ENCODE results near the gene CDK15.

Gene CDK15

DNA sequence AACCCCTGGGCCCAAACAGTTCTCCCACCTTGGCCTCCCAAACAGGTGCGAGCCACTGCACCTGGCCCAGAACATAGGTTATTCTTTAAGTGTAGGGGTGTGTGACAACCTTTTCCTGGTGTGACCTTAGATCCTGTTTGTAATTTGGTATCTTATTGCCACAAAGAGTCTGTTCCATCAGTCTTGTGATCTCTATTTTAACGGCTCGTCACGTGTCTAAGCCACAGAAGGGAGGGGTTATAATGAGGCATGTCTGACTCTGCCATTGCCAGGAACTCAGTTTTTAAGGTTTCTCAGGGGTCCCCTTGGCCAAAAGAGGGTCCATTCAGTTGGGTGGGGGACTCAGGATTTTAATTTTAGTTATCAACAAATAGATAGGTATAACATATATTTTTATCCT is 21.2 kb upstream of the CDK15 start:
- no peak for DNase-seq (ENCODE audit: extremely low spot score)

GRCh38 chr2:201786471-201786870 is 19.9 kb upstream of the CDK15 start:
- no peak for TF ChIP-seq HDGF (IDR thresholded peaks at IDR 0.05; ENCODE audit: borderline replicate concordance)
- TF ChIP-seq CTBP1 (IDR thresholded peaks at IDR 0.05; ENCODE audit: borderline replicate concordance), result no peak
- no peak for TF ChIP-seq TARDBP (IDR thresholded peaks at IDR 0.05)
- no peak for TF ChIP-seq NFRKB (IDR thresholded peaks at IDR 0.05)
- no peak for TF ChIP-seq SP1 (IDR thresholded peaks at IDR 0.05)
- no peak for TF ChIP-seq FOXK2 (IDR thresholded peaks at IDR 0.05)
- no peak for TF ChIP-seq FOXA1 (IDR thresholded peaks at IDR 0.05)
- no peak for TF ChIP-seq L3MBTL2 (conservative IDR thresholded peaks at IDR 0.05)
- no peak for TF ChIP-seq FOXM1 (IDR thresholded peaks at IDR 0.05; ENCODE audit: borderline replicate concordance)
- TF ChIP-seq ARNT (IDR thresholded peaks at IDR 0.05), result no peak
- TF ChIP-seq ZNF384 (IDR thresholded peaks at IDR 0.05), result no peak
- TF ChIP-seq BHLHE40 (IDR thresholded peaks at IDR 0.05; ENCODE audit: borderline replicate concordance), result no peak
- no peak for TF ChIP-seq PKNOX1 (IDR thresholded peaks at IDR 0.05)
- CTCF ChIA-PET, result no interaction called here
- no peak for DNase-seq (ENCODE audit: extremely low spot score)
- POLR2A ChIA-PET, result no interaction called here

More for the DNA sequence above, 21.2 kb upstream of the CDK15 start:
- ChIA-PET POLR2A (no interaction called here), CTCF (interaction anchor here (0.8 kb wide), 1 partner anchor 22 kb away, joined by 9 read pairs; no protein-coding TSS in a partner anchor)
- TF ChIP-seq LEF1 (IDR thresholded peaks at IDR 0.05; ENCODE audit: borderline replicate concordance) (no peak), ELF4 (IDR thresholded peaks at IDR 0.05) (no peak), L3MBTL2 (conservative IDR thresholded peaks at IDR 0.05) (no peak), FOXM1 (IDR thresholded peaks at IDR 0.05; ENCODE audit: borderline replicate concordance) (no peak), SP1 (IDR thresholded peaks at IDR 0.05) (no peak), ARNT (IDR thresholded peaks at IDR 0.05) (no peak), CTBP1 (IDR thresholded peaks at IDR 0.05; ENCODE audit: borderline replicate concordance) (no peak), SUZ12 (IDR thresholded peaks at IDR 0.05) (no peak), FOXK2 (IDR thresholded peaks at IDR 0.05) (no peak), HDGF (IDR thresholded peaks at IDR 0.05; ENCODE audit: borderline replicate concordance) (no peak)

DNA sequence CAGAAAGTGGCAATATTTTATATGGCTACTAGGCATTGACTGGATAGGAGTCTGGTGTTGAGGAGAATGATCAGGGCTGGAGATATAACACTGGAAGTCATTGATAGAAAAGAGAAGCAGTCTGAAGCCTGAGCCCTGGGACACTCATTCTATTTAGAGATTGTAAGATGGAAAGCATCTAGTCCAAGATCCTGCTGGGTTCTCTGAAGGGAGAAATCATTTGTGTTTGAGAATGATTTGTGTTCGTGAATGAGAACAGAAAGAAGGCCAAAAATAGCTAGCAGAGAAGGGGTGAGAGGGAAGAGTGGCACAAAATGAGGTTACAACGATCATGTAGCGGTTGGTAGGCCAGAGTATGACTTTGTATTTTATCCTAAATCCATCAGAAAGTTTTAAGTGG is 18.0 kb upstream of the CDK15 start:
- TF ChIP-seq HDGF (IDR thresholded peaks at IDR 0.05; ENCODE audit: borderline replicate concordance), result no peak
- no peak for DNase-seq (ENCODE audit: extremely low spot score)
- POLR2A ChIA-PET, result no interaction called here
- CTCF ChIA-PET, result interaction anchor here (0.7 kb wide), 1 partner anchor 73 kb away, joined by 4 read pairs; no protein-coding TSS in a partner anchor

- ChIA-PET POLR2A (interaction anchor here (1.5 kb wide), 1 partner anchor 9 kb away, joined by 4 read pairs; the partner anchor contains the start of gene ALS2), CTCF (no interaction called here)
- TF ChIP-seq SP1 (IDR thresholded peaks at IDR 0.05) (no peak), FOXK2 (IDR thresholded peaks at IDR 0.05) (no peak)
- DNase-seq (ENCODE audit: extremely low spot score), result no peak
Measured at GRCh38 chr2:201789395-201789794, 16.9 kb upstream of the CDK15 start.

DNA sequence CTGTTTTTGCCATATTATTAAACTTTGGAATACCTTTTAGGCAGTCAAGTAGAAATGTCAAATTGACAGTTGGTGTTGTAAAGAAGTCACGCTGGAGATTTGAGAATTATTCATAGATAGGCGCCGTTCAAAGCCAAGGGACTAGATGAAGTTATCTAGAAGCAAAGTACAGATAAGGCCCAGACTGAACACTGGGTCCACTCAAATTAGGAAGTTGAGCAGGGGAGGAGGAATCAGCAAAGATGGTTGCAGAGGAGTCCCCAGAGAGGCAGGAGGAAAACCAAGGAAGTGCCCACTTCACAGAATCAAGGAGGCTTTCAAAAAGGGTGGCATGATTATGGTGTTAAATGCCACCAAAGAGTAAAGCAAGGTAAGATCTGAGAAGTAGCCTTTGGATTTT is 16.0 kb upstream of the CDK15 start:
- TF ChIP-seq ELF4 (IDR thresholded peaks at IDR 0.05), result no peak
- no peak for TF ChIP-seq ZNF384 (IDR thresholded peaks at IDR 0.05)
- no peak for TF ChIP-seq HDGF (IDR thresholded peaks at IDR 0.05; ENCODE audit: borderline replicate concordance)
- TF ChIP-seq TARDBP (IDR thresholded peaks at IDR 0.05), result no peak
- TF ChIP-seq L3MBTL2 (conservative IDR thresholded peaks at IDR 0.05), result no peak
- TF ChIP-seq FOXM1 (IDR thresholded peaks at IDR 0.05; ENCODE audit: borderline replicate concordance), result no peak
- TF ChIP-seq SP1 (IDR thresholded peaks at IDR 0.05), result no peak
- TF ChIP-seq ARNT (IDR thresholded peaks at IDR 0.05), result no peak
- no peak for TF ChIP-seq FOXA1 (IDR thresholded peaks at IDR 0.05)
- TF ChIP-seq CTBP1 (IDR thresholded peaks at IDR 0.05; ENCODE audit: borderline replicate concordance), result no peak
- no peak for TF ChIP-seq BHLHE40 (IDR thresholded peaks at IDR 0.05; ENCODE audit: borderline replicate concordance)
- no peak for TF ChIP-seq SUZ12 (IDR thresholded peaks at IDR 0.05)
- no peak for TF ChIP-seq NFRKB (IDR thresholded peaks at IDR 0.05)
- no peak for TF ChIP-seq FOXK2 (IDR thresholded peaks at IDR 0.05)
- ChIA-PET POLR2A (interaction anchor here (1.5 kb wide), 1 partner anchor 10 kb away, joined by 4 read pairs; the partner anchor contains the start of gene ALS2), CTCF (no interaction called here)
- DNase-seq (ENCODE audit: extremely low spot score), result no peak

DNA sequence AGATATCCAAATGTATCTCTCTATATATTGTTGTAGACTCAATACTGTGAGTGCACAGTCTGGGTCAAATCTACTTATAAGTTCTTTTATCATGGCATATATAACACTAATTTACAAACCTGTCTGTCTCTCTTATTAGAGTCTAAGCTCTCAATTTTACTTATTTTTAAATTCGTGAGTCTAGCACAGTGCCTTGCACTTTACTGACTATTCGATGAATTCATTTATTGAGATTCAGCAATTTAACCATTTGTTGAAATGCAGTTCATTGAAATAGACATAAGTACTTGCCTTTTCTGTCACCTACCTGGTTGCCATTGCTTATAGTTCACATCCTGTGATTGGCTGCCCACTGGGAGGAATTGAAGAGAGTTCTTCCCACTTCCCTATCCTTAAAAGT is 15.3 kb upstream of the CDK15 start:
- ChIA-PET CTCF (no interaction called here), POLR2A (no interaction called here)
- no peak for TF ChIP-seq ARNT (IDR thresholded peaks at IDR 0.05)
- no peak for TF ChIP-seq ZNF384 (IDR thresholded peaks at IDR 0.05)
- TF ChIP-seq ELF4 (IDR thresholded peaks at IDR 0.05), result no peak
- TF ChIP-seq SUZ12 (IDR thresholded peaks at IDR 0.05), result no peak
- no peak for TF ChIP-seq TARDBP (IDR thresholded peaks at IDR 0.05)
- TF ChIP-seq LEF1 (IDR thresholded peaks at IDR 0.05; ENCODE audit: borderline replicate concordance), result no peak
- no peak for TF ChIP-seq FOXA1 (IDR thresholded peaks at IDR 0.05)
- no peak for TF ChIP-seq FOXM1 (IDR thresholded peaks at IDR 0.05; ENCODE audit: borderline replicate concordance)
- no peak for TF ChIP-seq BHLHE40 (IDR thresholded peaks at IDR 0.05; ENCODE audit: borderline replicate concordance)
- TF ChIP-seq L3MBTL2 (conservative IDR thresholded peaks at IDR 0.05), result no peak
- no peak for TF ChIP-seq FOXK2 (IDR thresholded peaks at IDR 0.05)
- TF ChIP-seq CTBP1 (IDR thresholded peaks at IDR 0.05; ENCODE audit: borderline replicate concordance), result no peak
- TF ChIP-seq PKNOX1 (IDR thresholded peaks at IDR 0.05), result no peak
- DNase-seq (ENCODE audit: extremely low spot score), result no peak

GRCh38 chr2:201793631-201794030 is 12.7 kb upstream of the CDK15 start:
- no peak for DNase-seq (ENCODE audit: extremely low spot score)
- CTCF ChIA-PET, result no interaction called here
- no peak for TF ChIP-seq PKNOX1 (IDR thresholded peaks at IDR 0.05)
- no peak for TF ChIP-seq BHLHE40 (IDR thresholded peaks at IDR 0.05; ENCODE audit: borderline replicate concordance)
- TF ChIP-seq SUZ12 (IDR thresholded peaks at IDR 0.05), result no peak
- TF ChIP-seq CTBP1 (IDR thresholded peaks at IDR 0.05; ENCODE audit: borderline replicate concordance), result no peak
- TF ChIP-seq LEF1 (IDR thresholded peaks at IDR 0.05; ENCODE audit: borderline replicate concordance), result no peak
- POLR2A ChIA-PET, result no interaction called here
